DMS 273 (cell line): ENCODE results near the gene HAL.

Source experiments
- DNase-seq: peaks from one replicate; lab custom pipeline; 2025; ENCODE audit not compliant: unreplicated experiment; lab: John Stamatoyannopoulos, UW

HAL gene

DNA sequence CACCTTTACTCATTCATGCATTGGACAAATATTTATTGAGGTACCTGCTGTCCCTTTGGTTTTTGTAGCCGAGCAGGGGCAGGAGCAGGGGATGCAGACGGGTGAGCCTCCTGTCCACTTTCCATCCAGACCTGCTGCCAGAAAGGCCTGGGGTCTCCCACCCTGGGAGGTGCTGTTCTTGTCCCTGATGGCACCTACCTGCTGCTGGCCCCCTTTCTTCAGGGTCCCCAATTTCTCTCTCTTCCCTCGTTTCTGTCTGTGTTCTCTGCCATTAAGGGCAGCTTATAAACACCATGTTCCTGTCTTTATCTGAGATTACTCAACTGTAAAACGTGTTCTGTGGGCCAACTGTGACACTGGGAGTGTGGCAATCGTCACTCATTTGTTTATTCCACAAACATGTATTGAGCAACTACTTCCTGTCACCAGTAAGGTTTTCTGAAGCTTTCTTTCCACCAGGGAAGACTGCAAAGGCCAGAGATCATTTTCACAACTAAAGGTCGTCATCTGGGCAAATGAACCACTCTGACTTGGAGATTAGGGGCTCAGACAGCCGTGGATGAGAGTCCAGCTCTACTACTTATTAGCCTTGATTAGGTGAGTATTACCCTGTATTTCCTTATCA lies at the start of gene HAL:
Gene HAL, minus strand, starts transcription at position 311 of the 625 bp plus-strand sequence. CDS start 434 bp downstream, outside the sequence.
- DNase-seq: no peak

- DNase-seq: no peak
Observed at GRCh38 chr12:96045566-96045965, 49.4 kb upstream of the HAL start.

GRCh38 chr12:96044943-96045290 lies 48.8 kb upstream of the HAL start:
- DNase-seq: no peak

DNA sequence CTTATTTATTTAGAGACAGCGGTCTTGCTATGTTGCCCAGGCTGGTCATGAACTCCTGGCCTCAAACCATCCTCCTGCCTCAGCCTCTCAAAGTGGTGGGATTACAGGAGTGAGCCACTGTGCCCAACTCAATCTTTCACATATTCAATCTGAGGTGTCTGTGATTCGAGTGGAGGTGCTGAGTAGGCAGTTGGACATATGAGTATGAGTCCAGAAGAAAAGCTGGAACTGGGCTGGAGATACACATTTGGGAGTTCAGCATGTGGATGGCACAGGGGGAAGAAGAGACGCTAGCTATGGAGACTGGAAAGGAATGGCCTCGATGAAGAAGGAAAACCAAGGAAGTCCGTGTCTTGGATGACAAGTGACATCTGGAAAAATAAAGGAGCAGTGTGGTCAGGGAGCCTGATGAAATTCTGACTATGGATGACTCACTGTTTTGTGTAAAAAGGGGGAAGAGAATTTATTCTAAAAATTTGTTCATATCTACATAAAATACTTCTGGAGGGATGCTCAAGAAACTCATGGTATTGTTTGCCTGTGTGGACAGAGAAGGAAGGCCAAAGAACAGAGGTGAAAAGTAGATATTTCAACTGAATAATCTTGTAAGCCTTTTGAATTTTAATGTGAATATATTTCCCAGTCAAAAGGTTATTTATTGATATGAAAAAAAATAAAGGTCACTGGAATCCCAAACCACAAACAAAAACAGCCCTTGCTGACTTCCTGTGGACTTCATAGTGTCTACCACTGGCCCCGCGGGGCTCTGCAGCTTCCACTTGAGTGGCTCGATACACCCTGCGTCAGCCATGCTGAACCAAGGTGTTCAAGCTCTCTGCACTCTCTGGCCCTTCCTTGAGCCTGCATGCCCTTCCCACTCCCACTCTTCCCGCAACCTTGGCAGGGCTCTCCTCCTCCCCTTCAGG lies 48.1 kb upstream of the HAL start:
- no peak for DNase-seq

- DNase-seq: no peak
Observed at GRCh38 chr12:96041181-96041580, 45.0 kb upstream of the HAL start.

DNA sequence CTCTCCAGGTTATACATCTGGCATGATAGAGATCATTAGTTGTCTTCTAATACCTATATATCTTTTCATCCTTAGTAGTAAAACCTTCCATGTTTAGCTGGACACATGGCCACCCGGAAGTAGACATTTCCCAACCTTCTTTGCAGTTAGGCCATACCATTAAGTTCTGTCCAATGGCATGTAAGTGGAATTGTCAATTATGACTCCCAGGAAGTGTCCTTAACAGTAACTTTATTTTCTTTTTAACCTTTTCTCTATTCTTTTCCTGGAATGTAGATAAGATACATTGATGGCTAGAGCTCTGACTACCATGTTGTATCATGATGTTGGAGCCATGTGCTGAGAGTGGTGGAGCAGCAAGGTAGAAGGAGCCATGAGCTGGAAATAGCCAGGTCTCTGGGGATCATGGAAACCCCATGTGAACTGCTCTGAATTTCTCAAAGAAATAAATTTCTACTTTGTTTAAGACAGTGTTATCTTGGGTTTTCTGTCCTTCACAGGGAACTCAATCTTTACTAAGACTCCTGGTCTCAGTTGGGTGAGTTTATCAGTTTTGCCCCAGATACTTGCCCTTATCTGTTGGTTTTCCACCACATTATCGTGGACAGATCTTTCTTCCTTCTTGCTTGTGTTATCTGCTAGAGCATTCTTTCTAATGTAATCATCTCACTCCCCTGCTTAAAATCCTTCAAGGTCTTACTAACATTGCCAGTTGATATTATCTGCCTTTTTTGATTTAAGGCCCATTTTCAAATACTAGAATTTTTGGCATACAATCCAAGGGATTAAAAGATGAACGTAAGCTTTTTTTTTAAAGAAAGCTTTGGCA lies 44.4 kb upstream of the HAL start:
- no peak for DNase-seq

GRCh38 chr12:96039516-96039915 lies 43.4 kb upstream of the HAL start:
- no peak for DNase-seq

DNA sequence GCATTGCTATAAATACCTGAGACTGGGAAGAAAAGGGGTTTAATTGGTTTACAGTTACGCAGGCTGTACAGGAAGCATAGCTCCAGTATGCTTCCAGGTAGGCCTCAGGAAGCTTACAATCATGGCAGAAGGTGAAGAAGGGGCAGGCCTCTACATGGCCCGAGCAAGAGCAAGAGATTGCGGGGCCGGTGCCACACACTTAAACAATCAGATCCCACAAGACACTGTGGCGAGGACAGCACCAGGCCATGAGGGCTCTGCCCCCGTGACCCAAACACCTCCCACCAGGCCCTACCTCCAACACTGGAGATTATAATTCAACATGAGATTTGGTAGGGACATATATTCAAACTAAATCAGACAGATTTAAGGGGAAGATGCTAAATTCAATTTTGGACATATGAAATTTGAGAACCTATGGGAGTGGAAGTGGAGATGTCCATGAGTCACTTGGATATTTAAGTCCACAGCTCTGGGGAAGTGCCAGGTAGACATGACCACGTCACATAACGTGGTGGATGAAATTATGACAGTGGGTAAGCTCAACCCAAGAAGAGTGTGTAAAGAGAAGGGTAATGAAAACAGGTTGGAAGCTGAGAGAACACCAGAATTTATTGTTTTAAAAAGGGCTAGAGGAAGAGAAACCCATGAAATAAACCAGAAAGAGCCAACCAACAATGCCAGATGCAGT lies 40.8 kb upstream of the HAL start:
- no peak for DNase-seq

GRCh38 chr12:96035283-96036236 lies 39.4 kb upstream of the HAL start, which contains the start of gene LTA4H:
Gene LTA4H (minus strand): TSS chr12:96035587. CDS start chr12:96035519, 68 bp downstream.
- DNase-seq: peak; percentile 98

GRCh38 chr12:96034621-96035282 lies 38.6 kb upstream of the HAL start:
- DNase-seq: peak; percentile 65

- DNase-seq: peak; percentile 15
Observed at GRCh38 chr12:96033549-96034389, 37.6 kb upstream of the HAL start.

DNA sequence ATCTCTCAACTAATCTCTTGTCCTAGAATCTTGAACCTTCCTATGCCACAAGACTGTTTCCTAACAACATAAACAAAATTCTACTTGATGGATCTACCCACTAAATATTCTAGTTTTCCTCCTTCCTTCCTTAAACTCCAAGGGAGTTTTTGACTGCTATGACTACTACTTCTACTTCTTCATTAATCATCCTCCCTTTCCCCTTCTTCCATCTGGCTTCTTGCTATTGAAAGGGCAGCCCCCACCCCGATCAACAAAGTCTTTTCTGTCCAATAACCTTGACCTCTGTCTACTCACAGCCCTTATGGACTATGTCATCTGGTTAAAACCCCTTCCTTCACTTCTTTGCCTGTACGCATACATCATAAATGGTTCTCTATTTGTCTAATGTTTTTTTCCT lies 33.7 kb upstream of the HAL start:
- DNase-seq: no peak

DNA sequence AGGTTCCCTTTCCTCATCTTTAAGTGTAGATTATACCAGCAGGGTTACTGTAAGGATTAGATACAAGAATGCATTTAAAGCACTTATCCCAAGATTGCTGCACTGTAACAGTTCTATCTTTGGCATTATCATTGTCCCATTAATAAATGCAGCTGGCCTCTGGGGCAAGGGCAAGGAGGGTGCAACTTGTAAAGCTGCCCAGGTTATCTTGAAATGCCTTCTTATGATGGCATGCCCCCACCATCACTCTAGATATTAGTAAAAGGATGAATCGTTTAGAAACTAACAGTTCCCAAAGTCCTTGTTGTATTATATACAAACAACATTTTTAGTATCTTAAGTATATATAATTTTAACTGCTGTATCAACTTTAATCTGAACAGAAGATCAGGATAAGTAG lies 32.4 kb upstream of the HAL start:
- no peak for DNase-seq

DNA sequence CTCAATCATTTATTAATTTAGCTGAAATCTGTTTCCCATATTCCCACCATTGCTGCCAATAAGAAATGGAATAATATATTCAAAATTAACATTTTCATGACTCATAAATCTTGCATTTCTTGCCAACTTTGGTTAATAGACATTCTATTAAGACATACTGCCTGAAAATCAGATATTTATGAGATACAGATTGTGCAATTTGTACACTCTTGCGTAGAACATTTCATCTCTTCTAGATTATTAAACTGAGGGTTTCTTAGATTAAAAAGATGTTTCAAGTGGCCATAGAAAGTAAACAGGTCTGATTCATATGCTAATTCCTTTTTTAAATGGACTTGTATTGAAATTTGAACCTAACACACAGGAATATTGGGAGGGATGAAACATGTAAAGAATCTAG lies 30.2 kb upstream of the HAL start:
- DNase-seq: no peak

DNA sequence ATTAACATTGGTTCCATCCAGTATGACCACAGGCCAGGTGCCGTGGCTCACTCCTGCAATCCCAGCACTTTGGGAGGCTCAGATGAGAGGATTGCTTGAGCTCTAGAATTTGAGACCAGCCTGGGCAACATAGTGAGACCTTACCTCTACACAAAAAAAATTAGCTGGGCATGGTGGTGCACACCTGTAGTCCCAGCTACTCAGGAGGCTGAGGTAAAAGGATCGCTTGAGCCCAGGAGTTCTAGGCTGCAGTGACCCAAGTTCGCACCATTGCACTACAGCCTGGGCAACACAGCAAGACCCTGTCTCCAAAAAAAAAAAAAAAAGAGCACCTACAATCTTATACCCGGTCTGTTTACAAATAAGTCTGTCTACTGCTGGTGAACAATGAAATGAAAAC lies 29.4 kb upstream of the HAL start:
- no peak for DNase-seq

GRCh38 chr12:96020314-96021003 lies 24.3 kb upstream of the HAL start:
- no peak for DNase-seq

- peak; percentile 24 for DNase-seq
Observed at GRCh38 chr12:96015672-96016071, 19.5 kb upstream of the HAL start.
